HepG2 (cell line): ENCODE data around the gene ZNF813. TPM values are rescaled to one million over a fixed set of nuclear protein-coding genes. Genes with fewer than 3 reads are reported as not detected.
A peak's percentile ranks its signal among the peaks of the same experiment; 100 is the strongest.

Source experiments
- CBX2 ChIP-seq, 2 experiments: fragments of 200-600 bp in 1 of 2; sonication (generic); formaldehyde crosslinking in 1 of 2; IDR thresholded peaks; 2 replicates each; pipeline versions ENCODE4 v1.7.0 to v1.8.1; 2018 to 2022; ENCODE audit warnings: low read depth in 2 of 2, low read length in 1 of 2, mild to moderate bottlenecking in 1 of 2, missing genetic modification reagents in 1 of 2
- CENPT ChIP-seq: sonication (generic); formaldehyde crosslinking; IDR thresholded peaks from 2 replicates; pipeline ENCODE4 v1.8.0; 2022; ENCODE audit warnings: low read depth, mild to moderate bottlenecking, moderate library complexity, missing genetic modification reagents
- FOXO4 ChIP-seq: sonication (generic); formaldehyde crosslinking; conservative IDR thresholded peaks from 2 replicates; pipeline ENCODE4 v1.8.1; 2023; ENCODE audit warnings: missing genetic modification reagents
- HDAC2 ChIP-seq: sonication (generic); formaldehyde crosslinking; IDR thresholded peaks from 2 replicates; pipeline ENCODE4 v1.4.0; 2020; ENCODE audit warnings: missing genetic modification reagents
- HOXA3 ChIP-seq: sonication (generic); formaldehyde crosslinking; IDR thresholded peaks from 2 replicates; pipeline ENCODE4 v1.5.0; 2020; ENCODE audit warnings: missing genetic modification reagents
- SMARCC2 ChIP-seq: fragments of 450-650 bp; IDR thresholded peaks from 2 replicates; pipeline ENCODE4 v1.6.1; 2017; ENCODE audit warnings: antibody characterized with exemption, mild to moderate bottlenecking
- SNAI1 ChIP-seq: sonication (generic); formaldehyde crosslinking; IDR thresholded peaks from 2 replicates; pipeline ENCODE4 v1.5.0; 2020; ENCODE audit warnings: mild to moderate bottlenecking, missing genetic modification reagents, borderline replicate concordance
- TCF7 ChIP-seq: sonication (generic); IDR thresholded peaks from 2 replicates; pipeline ENCODE4 v1.6.1; 2016; ENCODE audit warnings: antibody characterized with exemption, low read depth
- WIZ ChIP-seq: sonication (generic); formaldehyde crosslinking; IDR thresholded peaks from 2 replicates; pipeline ENCODE4 v1.5.1; 2020; ENCODE audit warnings: mild to moderate bottlenecking, missing genetic modification reagents
- ZC3H4 ChIP-seq: sonication (generic); formaldehyde crosslinking; IDR thresholded peaks from 2 replicates; pipeline ENCODE4 v1.4.0; 2020; ENCODE audit warnings: missing genetic modification reagents, borderline replicate concordance
- ZNF124 ChIP-seq: sonication (generic); formaldehyde crosslinking; IDR thresholded peaks from 2 replicates; pipeline ENCODE4 v1.4.0; 2020; ENCODE audit warnings: missing genetic modification reagents
- ZNF644 ChIP-seq: IDR thresholded peaks from 2 replicates; pipeline ENCODE4 v1.6.1; 2016; ENCODE audit warnings: low read depth
- ZNF7 ChIP-seq: IDR thresholded peaks from 2 replicates; pipeline ENCODE4 v1.6.1; 2016; ENCODE audit warnings: missing biosample characterization, missing genetic modification reagents
- ZNF784 ChIP-seq: sonication (generic); formaldehyde crosslinking; IDR thresholded peaks from 2 replicates; pipeline ENCODE4 v1.5.1; 2020; ENCODE audit warnings: missing genetic modification reagents, mild to moderate bottlenecking, borderline replicate concordance
- ZNF850 ChIP-seq: sonication (generic); formaldehyde crosslinking; conservative IDR thresholded peaks from 2 replicates; pipeline ENCODE4 v1.9.0; 2021; ENCODE audit warnings: mild to moderate bottlenecking, missing genetic modification reagents
- polyA plus RNA-seq, 8 experiments: library from polyadenylated mRNA; depleted of rRNA in 3 of 8; stranded (reverse) in 7 of 8; unstranded in 1 of 8; fragments of >200 nt; fragmentation: Illumina TruSeq in 4 of 8; extraction: Trizol in 4 of 8; gene quantifications; 2 replicates each; pipeline versions ENCODE4 v1.2.1 to v1.2.3, GENCODE V29; 2011 to 2016; ENCODE audit warnings: low read depth in 4 of 8, missing spikeins in 1 of 8, mixed read lengths in 1 of 8; ENCODE audit not compliant: insufficient read depth in 1 of 8
- total RNA-seq, 5 experiments: library from RNA; depleted of rRNA; stranded (reverse); fragments of >200 nt; fragmentation: Illumina TruSeq; extraction: Trizol; gene quantifications; 2 replicates each; pipeline ENCODE4 v1.2.3, GENCODE V29; 2016; ENCODE audit warnings: low read depth in 1 of 5
- TF ChIP-seq, protein P1 (sequence below): sonication (generic); formaldehyde crosslinking; conservative IDR thresholded peaks from 2 replicates; pipeline ENCODE4 v1.4.0; 2020; ENCODE audit warnings: mild to moderate bottlenecking, missing genetic modification reagents, moderate library complexity
- TF ChIP-seq, protein P2 (sequence below): IDR thresholded peaks from 2 replicates; pipeline ENCODE4 v1.6.1; 2016; ENCODE audit warnings: mild to moderate bottlenecking
- TF ChIP-seq, protein P3 (sequence below): sonication (generic); formaldehyde crosslinking; conservative IDR thresholded peaks from 2 replicates; pipeline ENCODE4 v1.4.0; 2020; ENCODE audit warnings: missing genetic modification reagents

ZNF813 gene
- total and polyA plus RNA-seq, 2 of the 13 experiments (the other 11 are each of a cell fraction or from before 2014, with no cell fraction given) = 2.1 to 8.9 TPM

GRCh38 chr19:53537521-53538377 is 70.2 kb downstream of the ZNF813 start, which contains the start of gene ZNF331 (continued):
- peak; percentile 98 for TF ChIP-seq FOXO4
- TF ChIP-seq HOXA3 (CRISPR knock-in tag) = peak; percentile 76
- no peak for TF ChIP-seq CBX2 (IDR thresholded peaks at IDR 0.05; ENCODE audit: low read depth, low read length)
- no peak for TF ChIP-seq CBX2 (CRISPR knock-in tag; IDR thresholded peaks at IDR 0.05; ENCODE audit: low read depth)
- TF ChIP-seq CENPT (CRISPR knock-in tag) = peak; percentile 70; the same call in 1 of the 2 replicates
- no peak; the same call in 1 of the 2 replicates for TF ChIP-seq ZNF124 (CRISPR knock-in tag)
- no peak for TF ChIP-seq ZNF644 (CRISPR knock-in tag)
- TF ChIP-seq, protein P1, sequence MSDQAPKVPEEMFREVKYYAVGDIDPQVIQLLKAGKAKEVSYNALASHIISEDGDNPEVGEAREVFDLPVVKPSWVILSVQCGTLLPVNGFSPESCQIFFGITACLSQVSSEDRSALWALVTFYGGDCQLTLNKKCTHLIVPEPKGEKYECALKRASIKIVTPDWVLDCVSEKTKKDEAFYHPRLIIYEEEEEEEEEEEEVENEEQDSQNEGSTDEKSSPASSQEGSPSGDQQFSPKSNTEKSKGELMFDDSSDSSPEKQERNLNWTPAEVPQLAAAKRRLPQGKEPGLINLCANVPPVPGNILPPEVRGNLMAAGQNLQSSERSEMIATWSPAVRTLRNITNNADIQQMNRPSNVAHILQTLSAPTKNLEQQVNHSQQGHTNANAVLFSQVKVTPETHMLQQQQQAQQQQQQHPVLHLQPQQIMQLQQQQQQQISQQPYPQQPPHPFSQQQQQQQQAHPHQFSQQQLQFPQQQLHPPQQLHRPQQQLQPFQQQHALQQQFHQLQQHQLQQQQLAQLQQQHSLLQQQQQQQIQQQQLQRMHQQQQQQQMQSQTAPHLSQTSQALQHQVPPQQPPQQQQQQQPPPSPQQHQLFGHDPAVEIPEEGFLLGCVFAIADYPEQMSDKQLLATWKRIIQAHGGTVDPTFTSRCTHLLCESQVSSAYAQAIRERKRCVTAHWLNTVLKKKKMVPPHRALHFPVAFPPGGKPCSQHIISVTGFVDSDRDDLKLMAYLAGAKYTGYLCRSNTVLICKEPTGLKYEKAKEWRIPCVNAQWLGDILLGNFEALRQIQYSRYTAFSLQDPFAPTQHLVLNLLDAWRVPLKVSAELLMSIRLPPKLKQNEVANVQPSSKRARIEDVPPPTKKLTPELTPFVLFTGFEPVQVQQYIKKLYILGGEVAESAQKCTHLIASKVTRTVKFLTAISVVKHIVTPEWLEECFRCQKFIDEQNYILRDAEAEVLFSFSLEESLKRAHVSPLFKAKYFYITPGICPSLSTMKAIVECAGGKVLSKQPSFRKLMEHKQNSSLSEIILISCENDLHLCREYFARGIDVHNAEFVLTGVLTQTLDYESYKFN = no peak
- no peak for TF ChIP-seq ZNF7 (CRISPR knock-in tag)
- TF ChIP-seq SMARCC2 = no peak
- no peak for TF ChIP-seq TCF7
- TF ChIP-seq ZC3H4 = no peak; the same call in 1 of the 2 replicates
- TF ChIP-seq WIZ (CRISPR knock-in tag) = no peak
- TF ChIP-seq, protein P2, sequence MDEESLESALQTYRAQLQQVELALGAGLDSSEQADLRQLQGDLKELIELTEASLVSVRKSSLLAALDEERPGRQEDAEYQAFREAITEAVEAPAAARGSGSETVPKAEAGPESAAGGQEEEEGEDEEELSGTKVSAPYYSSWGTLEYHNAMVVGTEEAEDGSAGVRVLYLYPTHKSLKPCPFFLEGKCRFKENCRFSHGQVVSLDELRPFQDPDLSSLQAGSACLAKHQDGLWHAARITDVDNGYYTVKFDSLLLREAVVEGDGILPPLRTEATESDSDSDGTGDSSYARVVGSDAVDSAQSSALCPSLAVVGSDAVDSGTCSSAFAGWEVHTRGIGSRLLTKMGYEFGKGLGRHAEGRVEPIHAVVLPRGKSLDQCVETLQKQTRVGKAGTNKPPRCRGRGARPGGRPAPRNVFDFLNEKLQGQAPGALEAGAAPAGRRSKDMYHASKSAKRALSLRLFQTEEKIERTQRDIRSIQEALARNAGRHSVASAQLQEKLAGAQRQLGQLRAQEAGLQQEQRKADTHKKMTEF = peak; percentile 3
- TF ChIP-seq ZNF784 = peak; percentile 83; the same call in 1 of the 2 replicates
- TF ChIP-seq SNAI1 (CRISPR knock-in tag) = no peak
- TF ChIP-seq HDAC2 = no peak
- 0 out of 2 replicates have a peak, but pooled peaks have one; percentile 48 for TF ChIP-seq ZNF850
- TF ChIP-seq, protein P3, sequence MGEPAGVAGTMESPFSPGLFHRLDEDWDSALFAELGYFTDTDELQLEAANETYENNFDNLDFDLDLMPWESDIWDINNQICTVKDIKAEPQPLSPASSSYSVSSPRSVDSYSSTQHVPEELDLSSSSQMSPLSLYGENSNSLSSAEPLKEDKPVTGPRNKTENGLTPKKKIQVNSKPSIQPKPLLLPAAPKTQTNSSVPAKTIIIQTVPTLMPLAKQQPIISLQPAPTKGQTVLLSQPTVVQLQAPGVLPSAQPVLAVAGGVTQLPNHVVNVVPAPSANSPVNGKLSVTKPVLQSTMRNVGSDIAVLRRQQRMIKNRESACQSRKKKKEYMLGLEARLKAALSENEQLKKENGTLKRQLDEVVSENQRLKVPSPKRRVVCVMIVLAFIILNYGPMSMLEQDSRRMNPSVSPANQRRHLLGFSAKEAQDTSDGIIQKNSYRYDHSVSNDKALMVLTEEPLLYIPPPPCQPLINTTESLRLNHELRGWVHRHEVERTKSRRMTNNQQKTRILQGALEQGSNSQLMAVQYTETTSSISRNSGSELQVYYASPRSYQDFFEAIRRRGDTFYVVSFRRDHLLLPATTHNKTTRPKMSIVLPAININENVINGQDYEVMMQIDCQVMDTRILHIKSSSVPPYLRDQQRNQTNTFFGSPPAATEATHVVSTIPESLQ = no peak
